ENCODE measurements around the gene NLRP3.
"Not testable (repeated sequence)": the region's sequence is repeated elsewhere in the genome, so short reads cannot be mapped to it uniquely, and the experiment has no call there.

NLRP3 gene

GRCh38 chr1:247456914-247457639 lies 41.1 kb downstream of the NLRP3 start:
- H3K4me3 ChIP-seq (ENCODE audit: low read depth, low read length) = no peak overlapping the region
- TF ChIP-seq CTCF (IDR thresholded peaks at IDR 0.05; ENCODE audit: insufficient read depth, low read length, missing control alignments) = no peak
- ChIA-PET CTCF (no interaction called here), POLR2A (no interaction called here)
- DNase-seq (ENCODE audit: low read depth, low spot score) = no peak

- TF ChIP-seq CTCF (IDR thresholded peaks at IDR 0.05; ENCODE audit: insufficient read depth, low read length, missing control alignments) = no peak
- H3K4me3 ChIP-seq (ENCODE audit: low read depth, low read length) = no peak overlapping the region
- ChIA-PET CTCF (no interaction called here), POLR2A (interaction anchor here (0.5 kb wide), 1 partner anchor 78 kb away, joined by 3 read pairs; no protein-coding TSS in a partner anchor)
- DNase-seq (ENCODE audit: low read depth, low spot score) = no peak
Observed at GRCh38 chr1:247459507-247459906, 43.5 kb downstream of the NLRP3 start.

GRCh38 chr1:247465796-247466195 lies 49.8 kb downstream of the NLRP3 start:
- ChIA-PET CTCF (no interaction called here), POLR2A (no interaction called here)
- no peak for TF ChIP-seq CTCF (IDR thresholded peaks at IDR 0.05; ENCODE audit: insufficient read depth, low read length, missing control alignments)
- no peak for DNase-seq (ENCODE audit: low read depth, low spot score)
- no peak overlapping the region for H3K4me3 ChIP-seq (ENCODE audit: low read depth, low read length)

GRCh38 chr1:247467129-247467528 lies 51.2 kb downstream of the NLRP3 start:
- CTCF ChIA-PET = no interaction called here
- TF ChIP-seq CTCF (IDR thresholded peaks at IDR 0.05; ENCODE audit: insufficient read depth, low read length, missing control alignments) = no peak
- H3K4me3 ChIP-seq (ENCODE audit: low read depth, low read length) = no peak overlapping the region
- DNase-seq (ENCODE audit: low read depth, low spot score) = no peak
- POLR2A ChIA-PET = no interaction called here

- ChIA-PET CTCF (no interaction called here), POLR2A (no interaction called here)
- H3K4me3 ChIP-seq (ENCODE audit: low read depth, low read length) = no peak overlapping the region
- TF ChIP-seq CTCF (IDR thresholded peaks at IDR 0.05; ENCODE audit: insufficient read depth, low read length, missing control alignments) = no peak
- DNase-seq (ENCODE audit: low read depth, low spot score) = no peak
Observed at GRCh38 chr1:247468481-247469140, 52.6 kb downstream of the NLRP3 start.

GRCh38 chr1:247469141-247469535 lies 53.2 kb downstream of the NLRP3 start:
- CTCF ChIA-PET = no interaction called here
- no peak for DNase-seq (ENCODE audit: low read depth, low spot score)
- no peak overlapping the region for H3K4me3 ChIP-seq (ENCODE audit: low read depth, low read length)
- TF ChIP-seq CTCF (IDR thresholded peaks at IDR 0.05; ENCODE audit: insufficient read depth, low read length, missing control alignments) = no peak
- POLR2A ChIA-PET = no interaction called here

- POLR2A ChIA-PET; CTCF ChIA-PET; DNase-seq (ENCODE audit: low read depth, low spot score); H3K4me3 ChIP-seq (ENCODE audit: low read depth, low read length): not testable (repeated sequence)
Observed at GRCh38 chr1:247470942-247471429, 55.0 kb downstream of the NLRP3 start.

All from AG04449 (cell line).